Right cardiac atrium (tissue), 5 donors: ENCODE results near the gene CASP9. TPM values are rescaled to one million over a fixed set of nuclear protein-coding genes. Genes with fewer than 3 reads are reported as not detected.

Source experiments
- ATAC-seq, 2 donors: fragments of 200-7000 bp; cut with Tn5 transposase; one replicate each; pipeline versions ENCODE4 v1.8.0 to v1.9.1; 2020; ENCODE audit warnings: moderate library complexity in 2 of 2, mild to moderate bottlenecking in 1 of 2
- DNase-seq, 3 donors: peaks; one replicate each; pipeline ENCODE4 v3.0.0-alpha.2; 2020
- H3K27ac ChIP-seq: one replicate; pipeline ENCODE4 v1.5.1; 2013; ENCODE audit warnings: mild to moderate bottlenecking, low read length, control low read depth, moderate library complexity
- H3K27me3 ChIP-seq: one replicate; pipeline ENCODE4 v1.6.1; 2013; ENCODE audit not compliant: control insufficient read depth, insufficient read depth
- H3K4me1 ChIP-seq: one replicate; pipeline ENCODE4 v1.6.1; 2013; ENCODE audit warnings: low read length; ENCODE audit not compliant: control insufficient read depth, insufficient read depth
- H3K4me3 ChIP-seq: one replicate; pipeline ENCODE4 v1.5.1; 2013; ENCODE audit warnings: low read length, control low read depth
- H3K9me3 ChIP-seq: one replicate; pipeline ENCODE4 v1.6.1; 2013; ENCODE audit warnings: low read length; ENCODE audit not compliant: control insufficient read depth
- WGBS: extraction: QIAGEN DNeasy Blood & Tissue Kit; methylation state at CpG from one replicate; pipeline ENCODE4 v1.1.7; 2013; 5-methylcytosine and 5-hydroxymethylcytosine counted together
- intact Hi-C, 4 donors: fragments of 100-400 bp; cut with DNase I; formaldehyde crosslinking; loops; one replicate each; pipeline versions ENCODE4 v1.11.0 to v1.14.0; 2022 to 2023
- polyA plus RNA-seq: library from polyadenylated mRNA; stranded (reverse); fragments of 200-250 nt; gene quantifications from one replicate; pipeline ENCODE4 v1.2.3, GENCODE V29; 2013
- total RNA-seq, 4 donors: library from RNA; stranded (reverse); fragmentation: NEBNext Ultra II Directional; extraction: Animal tissue kit (Norgen Biotek cat#: 25700); gene quantifications; one replicate each; pipeline ENCODE4 v1.2.1, GENCODE V29; 2021
- donor health status: healthy with polysubstance abuse.
- donor health status: DM: no; HTN: yes; CAD: no.
- donor health status: DM: no; HTN: no; CAD: no.
- donor health status: DM: no; HTN: yes; CAD: no; lungs with severe emphysema.
- donor health status: DM: yes; HTN: yes; CAD: no.

Gene CASP9
- total and polyA plus RNA-seq, 5 donors, result 8.1 to 14.2 (median 12.8) TPM

- Histone ChIP-seq H3K27me3 (no peaks in the 10 kb centered on the region), H3K9me3 (no peaks in the 10 kb centered on the region), H3K4me3 (no peak overlapping the region), H3K4me1 (peaks cover 2% of the 10 kb centered on the region), H3K27ac (no peak overlapping the region)
- no peak for ATAC-seq
- DNase-seq, result peak in 1 of 3 donors; percentile 5
- WGBS, result 87% methylated on average over 8 of the region's 8 CpGs
- intact Hi-C loops, result no loop called here
Observed at GRCh38 chr1:15442119-15442518, 81.9 kb downstream of the CASP9 start.

Other genes starting within 250 kb of the CASP9 start
- 10 to 100 TPM; 10.8 to 17.7 (median 14.0) TPM for gene EFHD2, start 114.3 kb downstream of the CASP9 start, total RNA-seq
- gene EFHD2, start 114.3 kb downstream of the CASP9 start, polyA plus RNA-seq, result 12.9 TPM
- gene CTRC, start 85.8 kb downstream of the CASP9 start, total RNA-seq, result 1 to 10 TPM in 1 of 4 donors, not detected in 3; 1.1 TPM
- gene CTRC, start 85.8 kb downstream of the CASP9 start, polyA plus RNA-seq, result not detected
- gene CELA2A, start 67.5 kb downstream of the CASP9 start, total RNA-seq, result not detected
- gene CELA2A, start 67.5 kb downstream of the CASP9 start, polyA plus RNA-seq, result not detected
- gene CELA2B, start 48.1 kb downstream of the CASP9 start, total RNA-seq, result not detected
- not detected for gene CELA2B, start 48.1 kb downstream of the CASP9 start, polyA plus RNA-seq
- gene DNAJC16, start 2.6 kb upstream of the CASP9 start, total RNA-seq, result 10 to 100 TPM; 16.2 to 22.6 (median 18.7) TPM
- gene DNAJC16, start 2.6 kb upstream of the CASP9 start, polyA plus RNA-seq, result 5.4 TPM
- gene AGMAT, start 60.8 kb upstream of the CASP9 start, total RNA-seq, result under 1 TPM in 2 of 4 donors, not detected in 2; 0.12 to 0.40 TPM
- 0.07 TPM for gene AGMAT, start 60.8 kb upstream of the CASP9 start, polyA plus RNA-seq
- 10 to 100 TPM; 23.1 to 27.0 (median 25.4) TPM for gene DDI2, start 93.2 kb upstream of the CASP9 start, total RNA-seq
- gene DDI2, start 93.2 kb upstream of the CASP9 start, polyA plus RNA-seq, result 9.8 TPM
- 10 to 100 TPM; 72.1 to 85.1 (median 76.1) TPM for gene PLEKHM2, start 160.1 kb upstream of the CASP9 start, total RNA-seq
- 71.8 TPM for gene PLEKHM2, start 160.1 kb upstream of the CASP9 start, polyA plus RNA-seq
- gene SLC25A34, start 212.0 kb upstream of the CASP9 start, total RNA-seq, result 1 to 10 TPM; 3.0 to 4.4 (median 3.3) TPM
- gene SLC25A34, start 212.0 kb upstream of the CASP9 start, polyA plus RNA-seq, result 8.1 TPM
- not detected for gene TMEM82, start 218.3 kb upstream of the CASP9 start, total RNA-seq
- gene TMEM82, start 218.3 kb upstream of the CASP9 start, polyA plus RNA-seq, result not detected
- gene FBLIM1, start 234.6 kb upstream of the CASP9 start, total RNA-seq, result 100 to 1,000 TPM in 1 of 4 donors, 10 to 100 TPM in 3; 83.6 to 112 (median 94.6) TPM
- 95.0 TPM for gene FBLIM1, start 234.6 kb upstream of the CASP9 start, polyA plus RNA-seq